Measurements from ENCODE around the gene RNF31.
"Not testable (repeated sequence)": the region's sequence is repeated elsewhere in the genome, so short reads cannot be mapped to it uniquely, and the experiment has no call there.

The RNF31 gene

GRCh38 chr14:24146978-24147760 lies at the start of gene RNF31:
Gene RNF31, plus strand, starts transcription at chr14:24147498. Its CDS starts 201 bp downstream, at chr14:24147699.
- Histone ChIP-seq H3K4me1 (ENCODE audit: control insufficient read depth, insufficient read depth, low read length) (peaks cover 15% of the 10 kb centered on the region), H3K9ac (ENCODE audit: low read depth, low read length) (peak within 1 kb of the TSS; percentile 54), H3K4me3 (ENCODE audit: low read depth, low read length) (peak within 1 kb of the TSS; percentile 90), H3K27ac (ENCODE audit: low read depth, low read length) (peak within 1 kb of the TSS; percentile 79), H3K36me3 (ENCODE audit: control insufficient read depth, insufficient read depth, low read length) (peaks cover 60% of the 10 kb centered on the region), H3K9me3 (ENCODE audit: control insufficient read depth, insufficient read depth, low read length) (no peaks in the 10 kb centered on the region), H3K27me3 (ENCODE audit: control insufficient read depth, insufficient read depth, low read length) (no peaks in the 10 kb centered on the region)

DNA sequence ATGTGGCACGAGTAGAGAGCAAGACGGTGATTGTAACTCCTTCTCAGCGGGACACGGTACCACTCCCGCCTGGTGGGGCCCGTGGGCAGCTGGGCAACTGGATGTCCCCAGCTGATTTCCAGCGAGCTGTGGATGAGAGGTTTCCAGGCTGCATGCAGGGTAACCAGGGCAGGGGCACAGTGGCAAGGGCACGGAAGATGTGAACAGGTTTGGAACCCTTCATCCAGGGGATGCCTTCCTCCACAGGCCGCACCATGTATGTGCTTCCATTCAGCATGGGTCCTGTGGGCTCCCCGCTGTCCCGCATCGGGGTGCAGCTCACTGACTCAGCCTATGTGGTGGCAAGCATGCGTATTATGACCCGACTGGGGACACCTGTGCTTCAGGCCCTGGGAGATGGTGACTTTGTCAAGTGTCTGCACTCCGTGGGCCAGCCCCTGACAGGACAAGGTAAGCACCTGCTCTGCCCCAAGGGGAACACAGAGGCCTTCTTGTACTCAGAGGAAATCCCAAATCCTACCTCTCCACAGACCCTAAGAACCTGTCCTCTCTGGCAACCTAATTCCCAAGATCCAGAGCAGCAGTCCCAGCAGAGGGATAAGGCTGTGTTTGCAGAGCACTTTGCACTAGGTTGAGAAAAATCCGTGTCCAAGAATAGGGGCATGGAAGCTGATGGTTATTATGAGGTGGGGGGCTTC lies 48.9 kb upstream of the RNF31 start:
- Histone ChIP-seq H3K9ac (ENCODE audit: low read depth, low read length) (no peak overlapping the region), H3K27ac (ENCODE audit: low read depth, low read length) (no peak overlapping the region), H3K36me3 (ENCODE audit: control insufficient read depth, insufficient read depth, low read length) (peaks cover 52% of the 10 kb centered on the region)

DNA sequence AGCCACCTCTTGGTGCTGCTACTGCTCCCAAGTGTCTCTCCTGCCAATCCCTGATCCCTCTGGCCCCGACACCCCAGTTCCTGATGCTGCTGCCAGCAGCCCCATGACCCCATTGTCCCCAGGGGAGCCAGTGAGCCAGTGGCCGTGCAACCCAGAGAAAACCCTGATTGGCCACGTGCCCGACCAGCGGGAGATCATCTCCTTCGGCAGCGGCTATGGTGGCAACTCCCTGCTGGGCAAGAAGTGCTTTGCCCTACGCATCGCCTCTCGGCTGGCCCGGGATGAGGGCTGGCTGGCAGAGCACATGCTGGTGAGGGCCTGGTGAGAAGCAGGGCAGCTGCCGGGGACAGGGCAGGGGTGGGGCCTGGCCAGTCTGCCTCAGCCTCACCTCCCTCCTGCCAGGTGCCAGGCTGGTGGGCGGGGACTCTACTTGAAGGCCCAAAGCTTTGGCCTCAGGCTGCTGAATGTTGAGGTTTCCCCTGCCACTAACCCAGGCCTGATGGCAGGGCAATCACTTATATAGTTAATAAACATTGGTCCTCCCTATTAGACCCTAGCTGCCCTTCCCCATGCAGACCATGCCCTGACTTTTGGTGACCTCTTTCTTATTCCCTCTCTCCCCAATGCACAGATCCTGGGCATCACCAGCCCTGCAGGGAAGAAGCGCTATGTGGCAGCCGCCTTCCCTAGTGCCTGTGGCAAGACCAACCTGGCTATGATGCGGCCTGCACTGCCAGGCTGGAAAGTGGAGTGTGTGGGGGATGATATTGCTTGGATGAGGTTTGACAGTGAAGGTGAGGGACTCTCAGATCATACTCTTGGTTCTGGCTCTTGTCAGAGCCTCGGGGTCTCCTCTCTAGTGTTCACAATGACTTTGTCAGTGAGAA lies 48.1 kb upstream of the RNF31 start:
- Histone ChIP-seq H3K27me3 (ENCODE audit: control insufficient read depth, insufficient read depth, low read length) (no peaks in the 10 kb centered on the region), H3K4me3 (ENCODE audit: low read depth, low read length) (no peak overlapping the region), H3K9me3 (ENCODE audit: control insufficient read depth, insufficient read depth, low read length) (no peaks in the 10 kb centered on the region; the same call in 1 of the 2 replicates), H3K36me3 (ENCODE audit: control insufficient read depth, insufficient read depth, low read length) (peaks cover 60% of the 10 kb centered on the region), H3K9ac (ENCODE audit: low read depth, low read length) (no peak overlapping the region), H3K27ac (ENCODE audit: low read depth, low read length) (no peak overlapping the region), H3K4me1 (ENCODE audit: control insufficient read depth, insufficient read depth, low read length) (peaks cover 10% of the 10 kb centered on the region)

More for the DNA sequence above, 48.9 kb upstream of the RNF31 start:
- Histone ChIP-seq H3K4me3 (ENCODE audit: low read depth, low read length) (no peak overlapping the region), H3K4me1 (ENCODE audit: control insufficient read depth, insufficient read depth, low read length) (peaks cover 14% of the 10 kb centered on the region), H3K27me3 (ENCODE audit: control insufficient read depth, insufficient read depth, low read length) (no peaks in the 10 kb centered on the region), H3K9me3 (ENCODE audit: control insufficient read depth, insufficient read depth, low read length) (no peaks in the 10 kb centered on the region)

DNA sequence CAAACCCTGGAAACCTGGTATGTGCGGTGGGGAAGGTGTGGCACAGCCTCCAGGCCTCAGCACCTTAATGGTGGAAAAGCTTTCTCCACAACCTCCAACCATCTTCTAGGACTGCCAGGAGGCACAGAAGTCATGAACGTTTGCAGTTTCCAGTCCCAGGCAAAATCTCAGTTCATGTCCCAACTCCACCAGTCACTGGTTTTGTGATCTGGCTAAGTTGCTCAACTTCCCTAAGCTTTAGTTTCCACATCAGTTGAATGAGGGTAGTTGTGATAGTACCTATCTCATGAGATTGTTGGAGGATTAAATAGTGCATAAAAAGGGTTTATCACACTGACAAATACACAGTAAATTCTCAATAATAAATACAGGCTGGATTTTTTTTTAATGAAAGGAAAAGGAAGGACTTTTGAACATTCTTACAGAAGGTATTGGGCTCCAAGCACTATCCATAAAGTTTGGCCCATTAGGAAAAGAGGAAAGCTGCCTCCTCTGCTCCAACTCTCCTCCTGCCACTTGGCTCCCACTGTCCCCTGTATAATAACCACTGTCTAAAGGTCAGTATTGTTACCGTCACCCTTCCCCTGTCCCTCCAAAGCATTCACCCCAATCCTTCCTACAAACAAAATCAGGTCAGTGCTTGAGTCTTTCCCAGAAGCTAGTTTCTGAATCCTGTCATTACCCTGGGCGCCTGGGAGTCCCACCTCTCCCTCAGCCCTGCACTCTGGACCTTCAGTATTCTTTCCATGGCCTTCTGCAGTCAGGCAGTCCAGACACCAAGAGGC lies 46.9 kb upstream of the RNF31 start:
- no peak overlapping the region for H3K9ac ChIP-seq (ENCODE audit: low read depth, low read length)
- no peak overlapping the region for H3K4me3 ChIP-seq (ENCODE audit: low read depth, low read length)
- peaks cover 5% of the 10 kb centered on the region for H3K4me1 ChIP-seq (ENCODE audit: control insufficient read depth, insufficient read depth, low read length)
- H3K9me3 ChIP-seq (ENCODE audit: control insufficient read depth, insufficient read depth, low read length), result no peaks in the 10 kb centered on the region; the same call in 1 of the 2 replicates
- H3K27me3 ChIP-seq (ENCODE audit: control insufficient read depth, insufficient read depth, low read length), result no peaks in the 10 kb centered on the region
- H3K36me3 ChIP-seq (ENCODE audit: control insufficient read depth, insufficient read depth, low read length), result peaks cover 60% of the 10 kb centered on the region
- H3K27ac ChIP-seq (ENCODE audit: low read depth, low read length), result no peak overlapping the region

- H3K27me3 ChIP-seq (ENCODE audit: control insufficient read depth, insufficient read depth, low read length), result no peaks in the 10 kb centered on the region
- H3K4me3 ChIP-seq (ENCODE audit: low read depth, low read length), result no peak overlapping the region
- no peaks in the 10 kb centered on the region for H3K4me1 ChIP-seq (ENCODE audit: control insufficient read depth, insufficient read depth, low read length)
- peaks cover 60% of the 10 kb centered on the region for H3K36me3 ChIP-seq (ENCODE audit: control insufficient read depth, insufficient read depth, low read length)
- H3K9ac ChIP-seq (ENCODE audit: low read depth, low read length), result no peak overlapping the region
- no peaks in the 10 kb centered on the region; the same call in 1 of the 2 replicates for H3K9me3 ChIP-seq (ENCODE audit: control insufficient read depth, insufficient read depth, low read length)
- no peak overlapping the region for H3K27ac ChIP-seq (ENCODE audit: low read depth, low read length)
Observed at GRCh38 chr14:24100982-24101494, 46.3 kb upstream of the RNF31 start.

GRCh38 chr14:24102357-24103048 lies 44.8 kb upstream of the RNF31 start:
- H3K36me3 ChIP-seq (ENCODE audit: control insufficient read depth, insufficient read depth, low read length), result peaks cover 60% of the 10 kb centered on the region
- no peaks in the 10 kb centered on the region; the same call in 1 of the 2 replicates for H3K9me3 ChIP-seq (ENCODE audit: control insufficient read depth, insufficient read depth, low read length)
- H3K9ac ChIP-seq (ENCODE audit: low read depth, low read length), result no peak overlapping the region
- no peaks in the 10 kb centered on the region for H3K4me1 ChIP-seq (ENCODE audit: control insufficient read depth, insufficient read depth, low read length)
- H3K4me3 ChIP-seq (ENCODE audit: low read depth, low read length), result no peak overlapping the region
- H3K27ac ChIP-seq (ENCODE audit: low read depth, low read length), result no peak overlapping the region
- H3K27me3 ChIP-seq (ENCODE audit: control insufficient read depth, insufficient read depth, low read length), result no peaks in the 10 kb centered on the region

DNA sequence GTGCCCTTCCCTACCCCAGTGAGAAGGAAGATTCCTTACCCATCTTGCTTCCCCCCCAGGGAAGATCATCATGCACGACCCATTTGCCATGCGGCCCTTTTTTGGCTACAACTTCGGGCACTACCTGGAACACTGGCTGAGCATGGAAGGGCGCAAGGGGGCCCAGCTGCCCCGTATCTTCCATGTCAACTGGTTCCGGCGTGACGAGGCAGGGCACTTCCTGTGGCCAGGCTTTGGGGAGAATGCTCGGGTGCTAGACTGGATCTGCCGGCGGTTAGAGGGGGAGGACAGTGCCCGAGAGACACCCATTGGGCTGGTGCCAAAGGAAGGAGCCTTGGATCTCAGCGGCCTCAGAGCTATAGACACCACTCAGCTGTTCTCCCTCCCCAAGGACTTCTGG lies 43.8 kb upstream of the RNF31 start:
- Histone ChIP-seq H3K9me3 (ENCODE audit: control insufficient read depth, insufficient read depth, low read length) (no peaks in the 10 kb centered on the region; the same call in 1 of the 2 replicates), H3K27ac (ENCODE audit: low read depth, low read length) (no peak overlapping the region), H3K9ac (ENCODE audit: low read depth, low read length) (no peak overlapping the region), H3K27me3 (ENCODE audit: control insufficient read depth, insufficient read depth, low read length) (no peaks in the 10 kb centered on the region), H3K36me3 (ENCODE audit: control insufficient read depth, insufficient read depth, low read length) (peaks cover 51% of the 10 kb centered on the region), H3K4me3 (ENCODE audit: low read depth, low read length) (no peak overlapping the region), H3K4me1 (ENCODE audit: control insufficient read depth, insufficient read depth, low read length) (no peaks in the 10 kb centered on the region)

DNA sequence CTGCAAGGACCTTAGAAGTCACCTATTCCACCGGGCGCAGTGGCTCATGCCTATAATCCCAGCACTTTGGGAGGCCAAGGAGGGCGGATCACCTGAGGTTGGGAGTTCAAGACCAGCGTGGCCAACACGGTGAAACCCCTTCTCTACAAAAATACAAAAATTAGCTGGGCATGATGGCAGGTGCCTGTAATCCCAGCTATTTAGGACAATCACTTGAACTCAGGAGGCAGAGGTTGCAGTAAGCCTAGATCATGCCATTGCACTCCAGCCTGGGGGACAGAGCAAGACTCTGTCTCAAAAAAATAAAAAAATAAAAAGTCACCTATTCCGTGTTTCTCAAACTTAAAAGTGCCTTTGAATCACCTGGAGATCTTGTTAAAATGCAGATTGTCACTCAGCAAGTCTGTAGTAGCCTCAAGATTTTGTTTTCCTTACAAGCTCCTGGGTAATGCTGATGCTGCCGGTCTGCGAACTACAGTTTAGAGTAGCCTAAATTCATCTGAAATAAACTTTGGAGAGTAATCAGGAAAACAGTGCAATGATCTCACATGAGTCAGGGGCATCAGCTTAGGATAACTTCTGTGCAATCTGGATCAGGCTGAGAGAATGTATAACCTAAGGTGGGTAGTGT lies 41.6 kb upstream of the RNF31 start:
- not testable (repeated sequence) for H3K9ac ChIP-seq (ENCODE audit: low read depth, low read length)

DNA sequence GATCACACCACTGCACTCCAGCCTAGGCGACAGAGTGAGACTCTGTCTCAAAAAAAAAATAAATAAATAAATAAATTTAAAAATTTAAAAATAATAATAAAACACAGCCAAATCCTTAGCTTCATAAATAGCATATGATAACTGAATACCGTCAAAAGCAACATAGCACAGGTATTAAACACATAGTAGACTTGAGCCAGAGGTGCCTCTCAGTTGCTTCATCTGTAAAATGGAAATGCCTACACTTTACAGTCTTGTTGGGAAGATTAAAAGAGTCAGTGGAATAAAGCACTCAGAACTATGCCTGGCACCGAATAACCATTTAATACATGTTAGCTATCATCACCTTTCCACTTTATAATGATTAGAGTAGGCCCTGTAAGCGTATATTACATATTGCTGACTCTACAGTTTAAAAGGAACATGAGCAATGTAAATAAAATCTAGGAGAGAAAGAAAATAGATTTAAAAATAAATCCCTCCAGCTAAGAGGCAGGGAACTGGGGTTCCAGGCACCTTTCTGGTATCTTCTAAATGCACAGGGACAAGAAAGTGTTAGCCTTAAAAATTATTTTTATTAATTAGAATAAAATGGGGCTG lies 40.5 kb upstream of the RNF31 start:
- no peak overlapping the region for H3K9ac ChIP-seq (ENCODE audit: low read depth, low read length)
- no peaks in the 10 kb centered on the region; the same call in 1 of the 2 replicates for H3K9me3 ChIP-seq (ENCODE audit: control insufficient read depth, insufficient read depth, low read length)
- H3K27ac ChIP-seq (ENCODE audit: low read depth, low read length), result no peak overlapping the region
- H3K4me1 ChIP-seq (ENCODE audit: control insufficient read depth, insufficient read depth, low read length), result no peaks in the 10 kb centered on the region
- no peaks in the 10 kb centered on the region for H3K27me3 ChIP-seq (ENCODE audit: control insufficient read depth, insufficient read depth, low read length)
- peaks cover 21% of the 10 kb centered on the region for H3K36me3 ChIP-seq (ENCODE audit: control insufficient read depth, insufficient read depth, low read length)
- no peak overlapping the region for H3K4me3 ChIP-seq (ENCODE audit: low read depth, low read length)

More for the DNA sequence above, 41.6 kb upstream of the RNF31 start:
- not testable (repeated sequence) for H3K27ac ChIP-seq (ENCODE audit: low read depth, low read length); H3K4me3 ChIP-seq (ENCODE audit: low read depth, low read length); H3K4me1 ChIP-seq (ENCODE audit: control insufficient read depth, insufficient read depth, low read length); H3K27me3 ChIP-seq (ENCODE audit: control insufficient read depth, insufficient read depth, low read length); H3K9me3 ChIP-seq (ENCODE audit: control insufficient read depth, insufficient read depth, low read length)
- H3K36me3 ChIP-seq (ENCODE audit: control insufficient read depth, insufficient read depth, low read length), result peaks cover 29% of the 10 kb centered on the region

Measured in HUES48 (cell line).